OCI-LY7 (cell line): ENCODE measurements around the gene SUN2. TPM values are rescaled to one million over a fixed set of nuclear protein-coding genes. Genes with fewer than 3 reads are reported as not detected.
A peak's percentile ranks its signal among the peaks of the same experiment; 100 is the strongest.

Experiments
- BruUV-seq: library from RNA; stranded (reverse); fragments of 400-500 nt; replicated peaks from 2 replicates; lab custom pipeline; 2021; lab: Mats Ljungman, UMichigan
- CTCF ChIA-PET: fragments of 300-600 bp; sonication (Branson Sonifier 250); formaldehyde crosslinking; loops from one replicate; lab custom pipeline; 2022; ENCODE audit warnings: antibody characterized with exemption; ENCODE audit not compliant: unreplicated experiment; lab: Charles Lee
- POLR2A ChIA-PET: fragments of 300-600 bp; sonication (Branson Sonifier 250); formaldehyde crosslinking; loops from one replicate; lab custom pipeline; 2022; ENCODE audit warnings: antibody characterized with exemption; lab: Charles Lee
- DNase-seq: peaks from one replicate; pipeline ENCODE4 v3.0.0-alpha.2; 2015; ENCODE audit warnings: low spot score
- H2AFZ ChIP-seq: fragments of 200-600 bp; sonication (generic), shearing (Covaris generic); 2 replicates; pipeline ENCODE4 v1.6.1; 2014; ENCODE audit warnings: mild to moderate bottlenecking, antibody characterized with exemption, low read length, moderate library complexity
- H3K27ac ChIP-seq: fragments of 200-600 bp; sonication (generic); 2 replicates; pipeline ENCODE4 v1.5.1; 2014; ENCODE audit warnings: mixed run types, low read depth, mild to moderate bottlenecking, moderate library complexity, low read length, inconsistent platforms; ENCODE audit not compliant: poor library complexity, severe bottlenecking
- H3K36me3 ChIP-seq: fragments of 200-600 bp; sonication (generic); 2 replicates; pipeline ENCODE4 v1.6.1; 2014; ENCODE audit warnings: mild to moderate bottlenecking, antibody characterized with exemption, low read length, moderate library complexity, mixed read lengths; ENCODE audit not compliant: insufficient read depth
- H3K4me1 ChIP-seq: fragments of 200-600 bp; sonication (generic); 2 replicates; pipeline ENCODE4 v1.5.1; 2014; ENCODE audit warnings: mild to moderate bottlenecking, low read length; ENCODE audit not compliant: insufficient read depth, poor library complexity, severe bottlenecking
- H3K4me2 ChIP-seq: fragments of 200-600 bp; sonication (generic); 2 replicates; pipeline ENCODE4 v1.6.1; 2014; ENCODE audit warnings: mild to moderate bottlenecking, low read length
- H3K4me3 ChIP-seq: fragments of 200-600 bp; sonication (generic); 2 replicates; pipeline ENCODE4 v1.5.1; 2014; ENCODE audit warnings: mild to moderate bottlenecking, low read depth, low read length; ENCODE audit not compliant: poor library complexity, severe bottlenecking
- H3K79me2 ChIP-seq: fragments of 200-600 bp; sonication (generic); 2 replicates; pipeline ENCODE4 v1.6.1; 2016; ENCODE audit warnings: low read depth, mild to moderate bottlenecking, low read length, moderate library complexity, mixed read lengths; ENCODE audit not compliant: insufficient read depth
- H3K9me2 ChIP-seq: fragments of 200-600 bp; sonication (generic); 2 replicates; pipeline ENCODE4 v1.6.1; 2016; ENCODE audit warnings: mild to moderate bottlenecking, low read length, mixed read lengths; ENCODE audit not compliant: insufficient read depth
- H3K9me3 ChIP-seq: fragments of 200-600 bp; sonication (generic); 2 replicates; pipeline ENCODE4 v1.6.1; 2014; ENCODE audit warnings: mild to moderate bottlenecking, mixed run types, low read length, mixed read lengths
- H4K20me1 ChIP-seq: fragments of 200-600 bp; sonication (generic); 2 replicates; pipeline ENCODE4 v1.6.1; 2014; ENCODE audit warnings: mild to moderate bottlenecking, antibody characterized with exemption, low read length, moderate library complexity, mixed read lengths; ENCODE audit not compliant: insufficient read depth
- EZH2phosphoT487 ChIP-seq: fragments of 200-600 bp; sonication (generic); IDR thresholded peaks from 2 replicates; pipeline ENCODE4 v1.6.1; 2018; ENCODE audit warnings: low read depth, borderline replicate concordance, mild to moderate bottlenecking, mixed run types, antibody characterized with exemption, low read length, moderate library complexity, mixed read lengths
- intact Hi-C: fragments of 100-400 bp; cut with micrococcal nuclease; formaldehyde crosslinking; loops from one replicate; pipeline ENCODE4 v1.10.0; 2022; ENCODE audit not compliant: unreplicated experiment
- total RNA-seq, 2 experiments: library from RNA; depleted of rRNA in 1 of 2; stranded (reverse); fragments of >200 nt in 1 of 2; shearing (Covaris generic) in 1 of 2; gene quantifications; 2 replicates each; pipeline ENCODE4 v1.2.3, GENCODE V29; 2014 to 2022
- TF ChIP-seq, protein P1 (sequence below): fragments of 200-600 bp; sonication (generic); conservative IDR thresholded peaks from 2 replicates; pipeline ENCODE4 v1.5.1; 2014; ENCODE audit warnings: mild to moderate bottlenecking, antibody characterized with exemption, low read length, moderate library complexity, mixed read lengths

Gene SUN2
- total RNA-seq, 2 experiments from 2014 or later = 59.1 to 80.2 TPM

DNA sequence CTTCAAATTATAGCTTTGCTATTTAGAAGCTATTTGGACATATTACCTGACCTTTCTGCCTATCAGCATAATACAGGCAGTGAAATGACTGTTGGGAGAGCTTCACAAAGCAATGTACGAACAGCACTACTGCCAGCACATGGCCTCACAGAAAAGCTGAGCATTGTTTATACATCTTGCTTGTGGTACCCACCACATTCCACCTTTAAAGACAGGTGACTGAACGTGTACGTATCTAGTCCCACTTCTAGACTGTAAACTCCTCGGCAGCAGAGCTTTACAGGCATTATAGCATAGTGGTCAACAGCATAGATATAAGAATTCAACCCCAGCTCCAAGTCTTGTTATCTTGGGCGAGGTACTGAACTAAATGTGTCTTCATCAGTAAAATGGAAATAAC lies 56.7 kb downstream of the SUN2 start:
- H3K4me2 ChIP-seq = peak overlapping the region; percentile 95
- H3K4me3 ChIP-seq = peak overlapping the region; percentile 91
- H3K9me3 ChIP-seq = no peaks in the 10 kb centered on the region
- peak; percentile 15 for DNase-seq
- H3K36me3 ChIP-seq = peaks cover 46% of the 10 kb centered on the region
- intact Hi-C loops = no loop called here
- CTCF ChIA-PET = interaction anchor here (1.4 kb wide), 1 partner anchor 17 kb away, joined by 6 read pairs; the partner anchor contains the start of gene TOMM22
- H3K79me2 ChIP-seq = peaks cover 37% of the 10 kb centered on the region
- H3K27ac ChIP-seq = no peak overlapping the region
- POLR2A ChIA-PET = interaction anchor here (1.0 to 4.7 kb wide), 4 partner anchors 9 to 193 kb away, joined by 3 to 18 read pairs (median 4); partner anchors contain the start of gene TOMM22
- no TSS peak for BruUV-seq
- H3K9me2 ChIP-seq = no peaks in the 10 kb centered on the region
- H3K4me1 ChIP-seq = peaks cover 61% of the 10 kb centered on the region
- no peak overlapping the region for H2AFZ ChIP-seq
- peaks cover 8% of the 10 kb centered on the region; the same call in 1 of the 2 replicates for H4K20me1 ChIP-seq
- TF ChIP-seq, protein P1, sequence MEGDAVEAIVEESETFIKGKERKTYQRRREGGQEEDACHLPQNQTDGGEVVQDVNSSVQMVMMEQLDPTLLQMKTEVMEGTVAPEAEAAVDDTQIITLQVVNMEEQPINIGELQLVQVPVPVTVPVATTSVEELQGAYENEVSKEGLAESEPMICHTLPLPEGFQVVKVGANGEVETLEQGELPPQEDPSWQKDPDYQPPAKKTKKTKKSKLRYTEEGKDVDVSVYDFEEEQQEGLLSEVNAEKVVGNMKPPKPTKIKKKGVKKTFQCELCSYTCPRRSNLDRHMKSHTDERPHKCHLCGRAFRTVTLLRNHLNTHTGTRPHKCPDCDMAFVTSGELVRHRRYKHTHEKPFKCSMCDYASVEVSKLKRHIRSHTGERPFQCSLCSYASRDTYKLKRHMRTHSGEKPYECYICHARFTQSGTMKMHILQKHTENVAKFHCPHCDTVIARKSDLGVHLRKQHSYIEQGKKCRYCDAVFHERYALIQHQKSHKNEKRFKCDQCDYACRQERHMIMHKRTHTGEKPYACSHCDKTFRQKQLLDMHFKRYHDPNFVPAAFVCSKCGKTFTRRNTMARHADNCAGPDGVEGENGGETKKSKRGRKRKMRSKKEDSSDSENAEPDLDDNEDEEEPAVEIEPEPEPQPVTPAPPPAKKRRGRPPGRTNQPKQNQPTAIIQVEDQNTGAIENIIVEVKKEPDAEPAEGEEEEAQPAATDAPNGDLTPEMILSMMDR = no peak
- no peak for TF ChIP-seq EZH2phosphoT487

GRCh38 chr22:38698407-38699094 lies 57.2 kb downstream of the SUN2 start:
- no TSS peak for BruUV-seq
- ChIA-PET POLR2A (interaction anchor here (0.5 to 4.7 kb wide), 5 partner anchors 9 to 493 kb away, joined by 3 to 18 read pairs (median 4); partner anchors contain the start of gene TOMM22), CTCF (interaction anchor here (1.4 kb wide), 1 partner anchor 17 kb away, joined by 6 read pairs; the partner anchor contains the start of gene TOMM22)
- intact Hi-C loops = no loop called here
- H3K9me2 ChIP-seq = no peaks in the 10 kb centered on the region
- no peak overlapping the region for H3K27ac ChIP-seq
- peaks cover 56% of the 10 kb centered on the region for H3K4me1 ChIP-seq
- no peak for DNase-seq
- H4K20me1 ChIP-seq = peaks cover 8% of the 10 kb centered on the region; the same call in 1 of the 2 replicates
- H3K79me2 ChIP-seq = peaks cover 37% of the 10 kb centered on the region
- H3K4me3 ChIP-seq = peak overlapping the region; percentile 91
- peak overlapping the region; percentile 95 for H3K4me2 ChIP-seq
- H3K9me3 ChIP-seq = no peaks in the 10 kb centered on the region
- TF ChIP-seq, protein P1 = no peak
- TF ChIP-seq EZH2phosphoT487 = no peak
- H3K36me3 ChIP-seq = peaks cover 52% of the 10 kb centered on the region
- no peak overlapping the region for H2AFZ ChIP-seq
